Prostate gland (tissue), 2 donors: ENCODE results near the gene KCNK7. TPM values are rescaled to one million over a fixed set of nuclear protein-coding genes. Genes with fewer than 3 reads are reported as not detected.

Experiments used
- DNase-seq: peaks from one replicate; pipeline ENCODE4 v3.0.0-alpha.2; 2019; ENCODE audit warnings: low spot score
- H3K27ac ChIP-seq, 2 donors: fragments of 200-600 bp; sonication (generic); 2 replicates each; pipeline ENCODE4 v1.5.1; 2017 to 2019
- H3K27me3 ChIP-seq: fragments of 200-600 bp; sonication (generic); replicated peaks from 2 replicates; pipeline ENCODE4 v1.5.1; 2019; ENCODE audit not compliant: insufficient read depth
- H3K36me3 ChIP-seq, 2 donors: fragments of 200-600 bp; sonication (generic); 1 replicate in 1 of 2; 2 replicates in 1 of 2; pipeline versions ENCODE4 v1.5.1 to v1.8.1; 2017 to 2019
- H3K4me1 ChIP-seq: fragments of 200-600 bp; sonication (generic); replicated peaks from 2 replicates; pipeline ENCODE4 v1.5.1; 2019
- H3K4me3 ChIP-seq, 2 donors: fragments of 200-600 bp; sonication (generic); 2 replicates each; pipeline ENCODE4 v1.5.1; 2017 to 2019
- H3K9me3 ChIP-seq: fragments of 200-600 bp; sonication (generic); 2 replicates; pipeline ENCODE4 v1.5.1; 2017
- CTCF ChIP-seq, 4 experiments: fragments of 200-600 bp in 2 of 4; fragments of 450-650 bp in 2 of 4; sonication (generic) in 2 of 4; IDR thresholded peaks; 1 replicate in 3 of 4; 2 replicates in 1 of 4; pipeline ENCODE4 v1.5.1; 2016 to 2019; ENCODE audit warnings: antibody characterized with exemption in 4 of 4, mild to moderate bottlenecking in 2 of 4, moderate library complexity in 2 of 4
- POLR2A ChIP-seq: fragments of 450-650 bp; IDR thresholded peaks from one replicate; pipeline ENCODE4 v1.6.1; 2016; ENCODE audit warnings: antibody characterized with exemption, mild to moderate bottlenecking
- POLR2AphosphoS5 ChIP-seq: sonication (generic); formaldehyde crosslinking; IDR thresholded peaks from one replicate; pipeline ENCODE4 v1.6.1; 2017; ENCODE audit warnings: antibody characterized with exemption
- WGBS: methylation state at CpG from one replicate; pipeline ENCODE4 v1.1.5; 2018; 5-methylcytosine and 5-hydroxymethylcytosine counted together
- intact Hi-C: fragments of 100-400 bp; cut with DNase I; formaldehyde crosslinking; loops from one replicate; pipeline ENCODE4 v1.14.2; 2022
- total RNA-seq, 2 donors: library from RNA; depleted of rRNA; stranded (reverse); fragments of >200 nt; gene quantifications; one replicate each; pipeline ENCODE4 v1.1.0, GENCODE V29; 2016

Gene KCNK7
- total RNA-seq, 2 donors from 2014 or later: 0.74 TPM; not detected in 1

- H3K27ac ChIP-seq: peak within 1 kb of the TSS; percentile 93 to 94
- H3K4me1 ChIP-seq: peaks cover 37% of the 10 kb centered on the region
- H3K36me3 ChIP-seq: peaks cover 14 to 32% of the 10 kb centered on the region in 2 donors
- WGBS: under 1% methylated on average over 55 of the region's 55 CpGs
- no peaks in the 10 kb centered on the region for H3K27me3 ChIP-seq
- intact Hi-C loops: loop anchor here (5.0 kb wide), 1 partner anchor 37 kb away; no protein-coding TSS in a partner anchor
- TF ChIP-seq CTCF (IDR thresholded peaks at IDR 0.05): peak in 2 of 4 experiments; percentile 22 to 35
- TF ChIP-seq POLR2AphosphoS5: peak; percentile 97
- peak; percentile 37 for TF ChIP-seq POLR2A
- DNase-seq: peak; percentile 100
- no peaks in the 10 kb centered on the region for H3K9me3 ChIP-seq
- peak within 1 kb of the TSS; percentile 75 to 90 for H3K4me3 ChIP-seq
Measured at GRCh38 chr11:65615229-65615949, 19.8 kb upstream of the KCNK7 start, which contains the start of gene PCNX3. TSS of gene PCNX3 (plus strand) at chr11:65615776. CDS start at chr11:65616312, 536 bp downstream.

GRCh38 chr11:65613091-65613928, 17.7 kb upstream of the KCNK7 start:
- intact Hi-C loops: no loop called here
- Histone ChIP-seq H3K27me3 (no peaks in the 10 kb centered on the region), H3K27ac (peak overlapping the region; percentile 93 to 94), H3K9me3 (no peaks in the 10 kb centered on the region), H3K36me3 (peaks cover 1 to 11% of the 10 kb centered on the region in 2 donors), H3K4me1 (peaks cover 38% of the 10 kb centered on the region), H3K4me3 (peak overlapping the region; percentile 70 to 75)
- TF ChIP-seq POLR2A: no peak
- TF ChIP-seq CTCF (IDR thresholded peaks at IDR 0.05): no peak
- TF ChIP-seq POLR2AphosphoS5: no peak
- WGBS: 19% methylated on average over 43 of the region's 43 CpGs
- DNase-seq: no peak

DNA sequence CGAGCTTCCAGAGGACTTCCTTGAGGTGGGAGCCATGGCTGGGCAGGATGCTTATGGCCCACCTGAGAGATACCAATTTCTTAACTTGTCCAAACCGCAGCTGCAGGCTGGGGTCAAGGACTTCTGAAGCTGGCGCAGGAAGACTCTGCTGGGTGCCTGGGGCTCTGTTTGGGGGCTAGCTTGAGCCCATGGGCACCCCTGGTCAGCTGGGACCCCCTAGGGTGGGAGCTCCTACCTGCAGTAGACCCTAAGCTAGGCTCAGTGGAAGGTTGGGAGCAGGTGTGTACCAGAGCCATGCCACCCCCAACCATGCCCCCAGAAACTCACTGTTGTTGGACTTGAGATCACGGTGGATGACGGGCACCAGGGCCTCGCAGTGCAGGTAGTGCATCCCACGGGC, 17.1 kb upstream of the KCNK7 start:
- 67% methylated on average over 7 of the region's 7 CpGs for WGBS
- Histone ChIP-seq H3K4me1 (peaks cover 38% of the 10 kb centered on the region), H3K36me3 (peaks cover 0 to 5% of the 10 kb centered on the region in 2 donors), H3K27ac (peak overlapping the region; percentile 93 to 94), H3K9me3 (no peaks in the 10 kb centered on the region), H3K27me3 (no peaks in the 10 kb centered on the region), H3K4me3 (peak overlapping the region; percentile 70 to 75)
- intact Hi-C loops: no loop called here
- no peak for DNase-seq
- TF ChIP-seq POLR2A (no peak), POLR2AphosphoS5 (no peak), CTCF (IDR thresholded peaks at IDR 0.05) (no peak)

- TF ChIP-seq POLR2A (no peak), CTCF (IDR thresholded peaks at IDR 0.05) (no peak), POLR2AphosphoS5 (no peak)
- peak overlapping the region in 1 of 2 donors; percentile 70 for H3K4me3 ChIP-seq
- intact Hi-C loops: loop anchor here (2.0 kb wide), 1 partner anchor 35 kb away; the partner anchor contains the start of gene EHBP1L1
- H3K4me1 ChIP-seq: peaks cover 35% of the 10 kb centered on the region
- no peaks in the 10 kb centered on the region for H3K27me3 ChIP-seq
- H3K9me3 ChIP-seq: no peaks in the 10 kb centered on the region
- H3K27ac ChIP-seq: peak overlapping the region in 1 of 2 donors; percentile 93
- H3K36me3 ChIP-seq: no peaks in the 10 kb centered on the region
- 77% methylated on average over 12 of the region's 12 CpGs for WGBS
- no peak for DNase-seq
Measured at GRCh38 chr11:65611758-65612603, 16.4 kb upstream of the KCNK7 start.
